HEK293 (cell line): ENCODE data around the gene CHMP6.

Source experiments
- CTCF ChIA-PET: fragments of 350-600 bp; formaldehyde crosslinking; extraction: SDS; loops from one replicate; lab custom pipeline; 2021; ENCODE audit warnings: antibody characterized with exemption; lab: Yijun Ruan, JAX
- POLR2A ChIA-PET: fragments of 300-600 bp; formaldehyde crosslinking; extraction: SDS; loops from one replicate; lab custom pipeline; 2020; ENCODE audit warnings: antibody characterized with exemption, inconsistent platforms; lab: Yijun Ruan, JAX
- H3K27ac ChIP-seq: fragments of 200-500 bp; sonication (Bioruptor generic); 2 replicates; pipeline ENCODE4 v1.5.1; 2014; ENCODE audit warnings: low read depth, low read length, control low read depth, inconsistent platforms; ENCODE audit errors: extremely low read depth
- H3K36me3 ChIP-seq, 2 experiments: fragments of 200-500 bp in 1 of 2; sonication (Bioruptor generic) in 1 of 2; 1 replicate in 1 of 2; 2 replicates in 1 of 2; pipeline ENCODE4 v1.5.1; 2014 to 2017; ENCODE audit warnings: inconsistent platforms in 2 of 2, low read length in 2 of 2; ENCODE audit not compliant: control insufficient read depth in 2 of 2, insufficient read depth in 1 of 2
- H3K4me1 ChIP-seq: fragments of 200-500 bp; sonication (Bioruptor generic); 2 replicates; pipeline ENCODE4 v1.5.1; 2014; ENCODE audit warnings: mild to moderate bottlenecking, low read length, inconsistent platforms; ENCODE audit not compliant: control insufficient read depth, insufficient read depth
- H3K4me3 ChIP-seq: 2 replicates; pipeline ENCODE4 v1.5.1; 2011; ENCODE audit warnings: low read depth, mild to moderate bottlenecking, control low read depth, low read length, moderate library complexity
- H3K9me3 ChIP-seq: fragments of 200-500 bp; sonication (Bioruptor generic); 2 replicates; pipeline ENCODE4 v1.5.1; 2014; ENCODE audit warnings: low read depth, low read length, inconsistent platforms; ENCODE audit not compliant: control insufficient read depth, insufficient read depth
- EGR2 ChIP-seq: fragments of 450-650 bp; formaldehyde crosslinking; IDR thresholded peaks from 2 replicates; pipeline ENCODE4 v1.5.1; 2016; ENCODE audit warnings: low read depth, missing biosample characterization, missing genetic modification characterization
- ELK4 ChIP-seq: IDR thresholded peaks from 2 replicates; pipeline ENCODE4 v1.6.1; 2011; ENCODE audit warnings: mild to moderate bottlenecking, low read depth, low read length, borderline replicate concordance
- HOXA7 ChIP-seq: sonication (generic); formaldehyde crosslinking; IDR thresholded peaks from 2 replicates; pipeline ENCODE4 v1.8.1; 2022; ENCODE audit warnings: missing genetic modification reagents, borderline replicate concordance
- KLF9 ChIP-seq: fragments of 450-650 bp; formaldehyde crosslinking; IDR thresholded peaks from 2 replicates; pipeline ENCODE4 v1.5.1; 2016; ENCODE audit warnings: missing biosample characterization, missing genetic modification characterization, low read depth
- PRDM10 ChIP-seq: fragments of 450-650 bp; formaldehyde crosslinking; IDR thresholded peaks from 2 replicates; pipeline ENCODE4 v1.5.1; 2016; ENCODE audit warnings: missing biosample characterization, missing genetic modification characterization
- ZFHX2 ChIP-seq: fragments of 450-650 bp; formaldehyde crosslinking; conservative IDR thresholded peaks from 2 replicates; pipeline ENCODE4 v1.5.1; 2016; ENCODE audit warnings: missing biosample characterization, missing genetic modification characterization
- ZFP69B ChIP-seq: fragments of 450-650 bp; formaldehyde crosslinking; IDR thresholded peaks from 2 replicates; pipeline ENCODE4 v1.5.1; 2016; ENCODE audit warnings: missing biosample characterization, missing genetic modification characterization
- ZIC2 ChIP-seq: fragments of 450-650 bp; formaldehyde crosslinking; IDR thresholded peaks from 2 replicates; pipeline ENCODE4 v1.5.1; 2016; ENCODE audit warnings: missing biosample characterization, missing genetic modification characterization
- ZNF112 ChIP-seq: fragments of 450-650 bp; formaldehyde crosslinking; IDR thresholded peaks from 2 replicates; pipeline ENCODE4 v1.5.0; 2017; ENCODE audit warnings: missing biosample characterization, missing genetic modification characterization
- ZNF138 ChIP-seq: fragments of 450-650 bp; formaldehyde crosslinking; IDR thresholded peaks from 2 replicates; pipeline ENCODE4 v1.5.1; 2016; ENCODE audit warnings: missing biosample characterization, missing genetic modification characterization, borderline replicate concordance
- ZNF140 ChIP-seq: fragments of 450-650 bp; formaldehyde crosslinking; IDR thresholded peaks from 2 replicates; pipeline ENCODE4 v1.5.1; 2016; ENCODE audit warnings: missing biosample characterization, missing genetic modification characterization
- ZNF175 ChIP-seq: fragments of 450-650 bp; formaldehyde crosslinking; IDR thresholded peaks from 2 replicates; pipeline ENCODE4 v1.5.1; 2016; ENCODE audit warnings: missing biosample characterization, missing genetic modification characterization
- ZNF366 ChIP-seq: fragments of 450-650 bp; formaldehyde crosslinking; conservative IDR thresholded peaks from 2 replicates; pipeline ENCODE4 v1.5.1; 2016; ENCODE audit warnings: missing biosample characterization, missing genetic modification characterization
- ZNF391 ChIP-seq: fragments of 450-650 bp; formaldehyde crosslinking; IDR thresholded peaks from 2 replicates; pipeline ENCODE4 v1.5.1; 2016; ENCODE audit warnings: low read depth, missing biosample characterization, missing genetic modification characterization, borderline replicate concordance
- TF ChIP-seq, protein P1 (sequence below): fragments of 450-650 bp; formaldehyde crosslinking; IDR thresholded peaks from 2 replicates; pipeline ENCODE4; 2016; ENCODE audit warnings: missing biosample characterization, missing genetic modification characterization
- TF ChIP-seq, protein P2 (sequence below): fragments of 450-650 bp; formaldehyde crosslinking; IDR thresholded peaks from 2 replicates; pipeline ENCODE4 v1.5.1; 2017; ENCODE audit warnings: missing biosample characterization, missing genetic modification characterization

The CHMP6 gene

DNA sequence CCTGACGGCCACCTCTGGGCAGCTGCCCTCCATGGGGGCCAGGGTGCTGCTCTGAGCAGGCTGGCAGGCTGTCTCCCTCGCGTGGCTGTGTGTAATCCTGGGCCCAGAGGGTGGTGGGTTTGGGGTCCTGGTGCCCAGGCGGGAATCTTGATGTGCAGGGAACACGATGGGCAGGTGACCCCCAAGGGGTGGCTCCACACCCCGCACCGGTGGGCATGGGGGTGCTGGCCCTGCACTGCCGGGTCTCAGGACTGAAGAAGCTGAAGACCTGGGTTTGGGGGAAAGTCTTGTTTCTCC lies 8.6 kb downstream of the CHMP6 start:
- Histone ChIP-seq H3K4me1 (peaks cover 10% of the 10 kb centered on the region), H3K27ac (no peak overlapping the region), H3K9me3 (no peaks in the 10 kb centered on the region), H3K36me3 (peaks cover 0 to 50% of the 10 kb centered on the region in 2 experiments; a peak in 2 of 3 replicates), H3K4me3 (no peak overlapping the region)
- POLR2A ChIA-PET = no interaction called here
- TF ChIP-seq PRDM10 (tag by site-specific recombination) (no peak), ZNF175 (tag by site-specific recombination) (no peak), ZNF391 (tag by site-specific recombination) (no peak), ZNF138 (tag by site-specific recombination) (no peak), ZNF112 (tag by site-specific recombination) (no peak)
- CTCF ChIA-PET = interaction anchor here (1.1 kb wide), 1 partner anchor 18 kb away, joined by 3 read pairs; no protein-coding TSS in a partner anchor

DNA sequence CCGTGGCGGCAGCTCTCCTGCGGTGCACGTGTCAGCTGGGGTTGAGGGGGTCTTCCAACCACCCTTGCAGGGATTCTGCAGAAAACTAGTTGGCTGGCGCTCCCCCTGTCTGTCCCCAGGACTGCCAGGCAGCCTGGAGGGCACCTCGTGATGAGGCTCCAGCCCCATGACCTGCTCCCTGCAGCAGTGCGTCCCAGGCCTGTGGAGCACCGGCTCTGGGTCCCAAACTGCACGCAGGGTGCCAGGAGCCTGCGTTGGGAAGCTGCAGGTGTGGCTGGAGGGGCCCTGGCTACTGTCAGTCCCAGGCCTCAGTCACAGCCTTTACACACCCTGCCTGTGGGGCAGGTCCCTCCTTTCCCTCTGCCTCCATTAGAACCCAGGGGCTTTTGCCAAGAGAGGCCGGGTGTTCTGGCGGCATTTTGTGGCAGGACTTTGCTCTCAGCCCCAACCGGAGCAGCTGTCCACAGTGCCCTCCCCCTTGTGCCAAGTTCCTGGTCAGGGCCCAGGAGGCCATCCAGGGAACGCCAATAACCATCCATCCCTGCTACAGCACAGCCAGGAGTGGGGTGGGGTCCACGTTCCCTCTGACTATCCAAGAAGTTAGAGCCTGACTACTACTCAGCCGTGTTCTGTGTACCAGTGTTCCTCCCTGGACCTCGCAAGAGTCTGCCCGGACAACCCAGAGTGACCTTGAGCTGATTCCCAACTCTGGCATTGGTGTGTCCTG lies 9.2 kb downstream of the CHMP6 start:
- CTCF ChIA-PET = interaction anchor here (1.1 kb wide), 1 partner anchor 18 kb away, joined by 3 read pairs; no protein-coding TSS in a partner anchor
- Histone ChIP-seq H3K9me3 (no peaks in the 10 kb centered on the region), H3K4me3 (no peak overlapping the region), H3K27ac (no peak overlapping the region), H3K4me1 (peaks cover 10% of the 10 kb centered on the region), H3K36me3 (peaks cover 0 to 45% of the 10 kb centered on the region in 2 experiments; a peak in 2 of 3 replicates)
- POLR2A ChIA-PET = no interaction called here
- TF ChIP-seq ZNF140 (tag by site-specific recombination) = no peak
- peak; percentile 25; the same call in 1 of the 2 replicates for TF ChIP-seq ZIC2 (tag by site-specific recombination)
- TF ChIP-seq ZFP69B = peak; percentile 34; the same call in 1 of the 2 replicates

- no peaks in the 10 kb centered on the region for H3K9me3 ChIP-seq
- peaks cover 10% of the 10 kb centered on the region for H3K4me1 ChIP-seq
- TF ChIP-seq KLF9 (no peak), ZFHX2 (tag by site-specific recombination) (0 out of 2 replicates have a peak, but pooled peaks have one; percentile 3)
- POLR2A ChIA-PET = interaction anchor here (1.2 to 2.7 kb wide), 2 partner anchors 21 to 33 kb away, joined by 3 to 6 read pairs; partner anchors contain the start of gene BAIAP2
- H3K36me3 ChIP-seq = peaks cover 0 to 34% of the 10 kb centered on the region in 2 experiments; a peak in 1 of 3 replicates
- H3K27ac ChIP-seq = no peak overlapping the region
- H3K4me3 ChIP-seq = no peak overlapping the region
- CTCF ChIA-PET = interaction anchor here (0.5 to 1.2 kb wide), 3 partner anchors 17 to 96 kb away, joined by 3 to 5 read pairs (median 4); no protein-coding TSS in a partner anchor
These were observed 10.4 kb downstream of the CHMP6 start for GRCh38 chr17:81002013-81002384.

GRCh38 chr17:81002409-81003361 lies 11.0 kb downstream of the CHMP6 start:
- no peaks in the 10 kb centered on the region for H3K9me3 ChIP-seq
- ChIA-PET POLR2A (interaction anchor here (1.2 to 2.7 kb wide), 2 partner anchors 21 to 32 kb away, joined by 3 to 6 read pairs; partner anchors contain the start of gene BAIAP2), CTCF (interaction anchor here (0.5 to 1.2 kb wide), 3 partner anchors 16 to 95 kb away, joined by 3 to 5 read pairs (median 4); no protein-coding TSS in a partner anchor)
- no peak overlapping the region for H3K4me3 ChIP-seq
- H3K4me1 ChIP-seq = peaks cover 10% of the 10 kb centered on the region
- no peak overlapping the region for H3K27ac ChIP-seq
- H3K36me3 ChIP-seq = peaks cover 0 to 27% of the 10 kb centered on the region in 2 experiments; a peak in 1 of 3 replicates
- TF ChIP-seq ELK4 (no peak), EGR2 (tag by site-specific recombination) (no peak), HOXA7 (CRISPR knock-in tag) (no peak), ZNF366 (peak; percentile 84)
- TF ChIP-seq, protein P1, sequence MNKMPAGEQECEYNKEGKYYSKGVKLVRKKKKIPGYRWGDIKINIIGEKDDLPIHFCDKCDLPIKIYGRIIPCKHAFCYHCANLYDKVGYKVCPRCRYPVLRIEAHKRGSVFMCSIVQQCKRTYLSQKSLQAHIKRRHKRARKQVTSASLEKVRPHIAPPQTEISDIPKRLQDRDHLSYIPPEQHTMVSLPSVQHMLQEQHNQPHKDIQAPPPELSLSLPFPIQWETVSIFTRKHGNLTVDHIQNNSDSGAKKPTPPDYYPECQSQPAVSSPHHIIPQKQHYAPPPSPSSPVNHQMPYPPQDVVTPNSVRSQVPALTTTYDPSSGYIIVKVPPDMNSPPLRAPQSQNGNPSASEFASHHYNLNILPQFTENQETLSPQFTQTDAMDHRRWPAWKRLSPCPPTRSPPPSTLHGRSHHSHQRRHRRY (tag by site-specific recombination) = no peak
- TF ChIP-seq, protein P2, sequence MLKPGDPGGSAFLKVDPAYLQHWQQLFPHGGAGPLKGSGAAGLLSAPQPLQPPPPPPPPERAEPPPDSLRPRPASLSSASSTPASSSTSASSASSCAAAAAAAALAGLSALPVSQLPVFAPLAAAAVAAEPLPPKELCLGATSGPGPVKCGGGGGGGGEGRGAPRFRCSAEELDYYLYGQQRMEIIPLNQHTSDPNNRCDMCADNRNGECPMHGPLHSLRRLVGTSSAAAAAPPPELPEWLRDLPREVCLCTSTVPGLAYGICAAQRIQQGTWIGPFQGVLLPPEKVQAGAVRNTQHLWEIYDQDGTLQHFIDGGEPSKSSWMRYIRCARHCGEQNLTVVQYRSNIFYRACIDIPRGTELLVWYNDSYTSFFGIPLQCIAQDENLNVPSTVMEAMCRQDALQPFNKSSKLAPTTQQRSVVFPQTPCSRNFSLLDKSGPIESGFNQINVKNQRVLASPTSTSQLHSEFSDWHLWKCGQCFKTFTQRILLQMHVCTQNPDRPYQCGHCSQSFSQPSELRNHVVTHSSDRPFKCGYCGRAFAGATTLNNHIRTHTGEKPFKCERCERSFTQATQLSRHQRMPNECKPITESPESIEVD (tag by site-specific recombination) = no peak
